ENCODE results near the gene ALX4.

The ALX4 gene

DNA sequence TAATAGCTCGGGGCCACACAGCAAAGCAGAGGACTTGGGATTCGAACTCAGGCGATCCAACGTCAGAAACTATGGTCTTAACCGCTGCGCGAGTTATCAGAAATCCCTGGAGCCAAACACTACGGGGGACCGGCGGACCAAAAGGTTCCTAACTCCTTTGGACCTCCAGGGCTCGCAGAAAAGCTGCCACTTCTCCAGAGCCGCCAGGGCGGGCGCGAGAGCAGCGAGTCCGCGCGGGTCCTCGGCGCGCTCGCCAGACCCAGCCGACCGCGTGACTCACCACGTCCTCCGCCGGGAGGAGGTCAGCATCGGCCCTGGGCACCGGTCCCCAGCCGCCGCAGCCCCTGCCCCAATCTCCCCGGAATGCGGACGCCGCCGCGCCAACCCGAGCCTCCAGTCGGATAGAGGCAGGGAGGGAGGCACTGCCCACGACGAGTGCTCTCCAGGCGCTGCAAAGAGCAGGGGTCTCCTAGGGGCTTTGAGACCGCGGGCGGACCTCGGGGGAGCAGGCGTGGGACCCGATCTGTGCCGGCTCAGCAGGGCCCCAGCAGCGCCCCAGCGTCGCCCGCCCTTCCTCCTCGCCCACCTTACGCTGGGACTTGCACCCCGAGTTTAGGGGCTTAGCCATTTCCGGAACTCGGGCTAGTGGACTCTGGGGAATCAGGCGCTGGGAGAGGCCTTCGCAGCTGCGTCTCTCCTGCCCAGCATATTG, 6.2 kb upstream of the ALX4 start:
- peak; percentile 66 for DNase-seq

DNA sequence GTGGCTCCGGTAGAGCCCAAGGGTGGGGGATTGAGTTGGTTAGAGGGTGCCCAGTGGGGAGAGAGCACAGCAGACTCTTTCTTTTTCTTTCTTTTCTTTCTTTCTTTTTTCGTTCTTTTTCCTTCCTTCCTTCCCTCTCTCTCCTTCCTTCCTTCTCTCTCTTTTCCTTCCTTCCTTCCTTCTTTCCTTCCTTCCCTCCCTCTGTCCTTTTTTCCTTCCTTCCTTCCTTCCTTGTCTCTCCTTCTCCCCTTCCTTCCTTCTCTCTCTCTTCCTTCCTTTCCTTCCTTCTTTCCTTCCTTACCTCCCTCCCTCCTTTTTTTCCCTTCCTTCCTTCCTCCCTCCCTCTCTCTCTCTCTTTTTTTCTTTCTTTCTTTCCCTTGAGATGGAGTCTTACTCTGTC, 4.8 kb upstream of the ALX4 start:
- DNase-seq: no peak

DNA sequence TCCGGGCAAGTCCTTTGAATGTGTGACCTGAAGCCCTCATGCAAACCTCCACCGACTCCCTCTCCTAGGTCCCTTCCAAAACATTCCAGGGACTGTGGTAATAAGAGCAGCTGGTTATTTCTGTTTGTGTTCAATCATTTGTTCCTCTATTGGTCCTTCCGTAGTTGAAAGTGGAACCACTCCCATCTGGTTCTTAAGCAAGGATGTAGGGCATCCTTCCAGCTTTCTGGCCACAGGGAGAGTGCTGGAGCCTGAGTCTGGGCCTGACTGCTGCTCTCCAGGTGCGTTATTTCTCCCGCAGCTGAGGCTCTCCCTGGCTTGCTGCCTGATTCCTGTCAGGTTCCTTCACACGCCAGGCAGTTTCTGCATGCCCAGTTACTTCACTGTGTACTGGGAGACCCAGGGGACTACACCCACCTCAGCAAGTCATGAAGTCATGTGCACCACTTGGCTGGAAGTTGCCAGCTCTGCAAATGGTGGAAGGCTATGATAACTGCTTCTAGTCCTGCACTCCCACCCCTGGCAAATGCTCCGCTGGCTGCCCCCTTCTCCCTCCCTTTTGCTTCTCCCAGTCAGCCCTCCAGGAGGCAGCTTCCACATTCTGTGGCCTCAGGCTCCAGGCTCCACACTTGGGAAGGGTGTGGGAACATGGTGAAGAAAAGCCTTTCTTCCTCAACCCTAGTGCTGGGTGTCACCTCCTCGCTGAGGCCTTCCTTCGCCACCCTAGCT, 4.0 kb upstream of the ALX4 start:
- DNase-seq: no peak

DNA sequence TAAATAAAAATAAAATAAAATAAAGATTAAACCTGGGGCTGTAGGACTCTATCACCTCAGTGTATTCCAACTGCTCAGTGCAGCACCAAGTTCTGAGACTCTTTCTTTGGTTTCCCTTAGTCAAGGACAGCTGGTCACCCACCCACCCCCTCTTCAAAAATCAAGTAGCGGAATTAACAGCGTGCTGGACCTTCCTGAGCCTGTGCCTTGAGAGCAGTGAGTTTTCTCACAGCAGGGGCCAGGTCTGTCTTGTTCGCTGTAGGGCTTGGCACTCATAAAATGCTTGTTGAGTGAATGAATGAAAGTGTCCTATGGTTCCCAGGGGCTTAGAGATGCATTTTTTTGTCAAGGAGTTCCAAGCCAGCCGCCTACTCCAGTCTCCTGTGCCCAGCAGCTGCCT, 2.9 kb upstream of the ALX4 start:
- DNase-seq: no peak

DNA sequence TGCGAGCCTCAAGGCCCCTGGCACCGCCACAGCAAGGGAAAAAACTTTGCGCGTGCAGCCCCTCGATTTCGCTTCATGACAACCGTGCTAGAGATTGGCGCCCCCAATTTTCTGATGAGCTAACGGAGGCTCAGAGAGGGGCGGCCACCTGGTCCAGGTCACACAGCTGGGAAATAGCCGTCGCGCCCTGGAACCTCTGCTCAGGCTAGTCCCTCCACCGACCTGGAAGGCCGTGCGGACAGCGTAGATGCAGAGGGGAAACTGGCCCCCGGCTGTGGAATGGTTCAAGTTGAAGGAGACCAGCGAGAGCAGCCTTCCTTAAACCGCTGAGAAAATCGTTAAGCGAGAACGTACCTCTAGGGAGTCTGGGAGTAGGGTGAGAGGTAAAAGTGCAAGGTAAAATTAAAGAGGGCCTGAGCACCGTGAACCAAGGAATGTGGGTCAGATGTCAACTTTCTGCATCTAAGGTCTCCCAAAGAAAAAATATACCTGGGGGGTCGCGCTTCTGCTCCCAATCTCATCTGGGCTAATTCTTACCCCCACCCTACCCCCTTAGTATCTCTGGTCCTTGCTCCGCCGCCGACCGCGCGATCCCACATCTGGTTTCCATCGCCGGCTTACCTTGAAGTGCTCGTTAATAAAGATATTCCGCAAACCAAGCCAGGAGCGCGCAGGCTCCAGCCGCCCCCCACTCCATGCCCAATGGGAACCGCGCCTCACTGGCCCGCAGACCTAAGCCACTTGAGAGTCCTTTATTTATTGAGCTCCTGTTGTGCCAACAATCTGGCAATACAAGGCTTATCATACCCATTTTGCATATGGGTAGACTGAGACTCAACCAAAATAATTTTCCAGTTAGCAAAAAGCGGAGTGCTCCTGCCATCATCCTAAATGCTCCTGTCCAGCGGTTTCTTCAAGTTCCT, 1.7 kb upstream of the ALX4 start:
- no peak for DNase-seq

DNA sequence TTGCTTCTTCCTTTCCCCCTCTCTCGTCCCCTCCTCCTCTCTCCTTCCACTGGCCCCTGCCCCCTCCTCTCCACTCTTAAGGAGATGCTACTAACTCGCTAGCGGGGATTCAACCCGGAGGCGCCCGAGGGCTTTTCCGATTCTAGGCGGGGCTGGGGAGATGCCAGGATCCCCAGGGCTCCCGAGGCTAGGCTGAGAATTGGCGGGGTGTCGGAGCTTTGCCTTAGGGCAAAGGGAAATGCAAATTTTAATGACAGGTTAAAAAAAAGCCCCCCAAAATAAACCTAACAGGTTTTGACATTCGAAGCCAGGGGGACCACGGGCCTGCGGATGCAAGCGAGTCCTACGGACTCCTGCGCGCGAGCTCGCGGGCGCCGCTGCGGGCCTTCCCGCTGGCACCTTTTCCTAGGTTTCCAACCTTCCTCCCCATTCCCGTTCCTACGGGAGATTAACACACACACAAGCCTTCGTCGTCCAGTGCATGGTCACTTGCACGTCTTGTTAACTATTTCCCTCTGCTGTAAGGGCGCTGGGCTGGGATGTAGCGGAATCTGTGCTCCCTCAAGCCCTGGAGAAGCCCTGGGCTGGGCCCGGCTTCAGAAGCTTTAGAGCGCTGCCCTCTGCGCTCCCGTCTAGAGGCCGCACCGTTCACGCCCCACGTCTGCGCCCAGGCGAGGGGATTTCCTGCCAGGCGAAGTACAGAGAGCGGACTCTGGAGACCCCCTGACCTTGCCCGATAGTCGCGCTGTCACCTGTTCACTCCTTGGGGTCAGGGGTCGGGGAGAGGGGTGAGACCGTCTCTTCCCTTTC, 729 bp upstream of the ALX4 start:
- DNase-seq: peak; percentile 72

DNA sequence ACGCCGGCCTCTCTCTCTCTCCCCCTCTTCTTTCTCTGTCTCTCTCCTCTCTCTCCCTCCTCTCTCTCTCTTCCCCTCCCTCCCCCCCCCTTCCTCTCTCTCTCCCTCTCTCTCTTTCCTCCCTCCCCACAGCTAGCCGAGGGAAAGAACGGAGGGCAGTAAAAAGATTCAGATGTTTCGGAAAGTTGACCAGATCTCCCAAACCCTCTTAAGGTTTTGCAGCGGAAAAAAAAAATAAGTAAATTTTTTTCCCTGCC, 195 bp upstream of the ALX4 start:
- DNase-seq: no peak

DNA sequence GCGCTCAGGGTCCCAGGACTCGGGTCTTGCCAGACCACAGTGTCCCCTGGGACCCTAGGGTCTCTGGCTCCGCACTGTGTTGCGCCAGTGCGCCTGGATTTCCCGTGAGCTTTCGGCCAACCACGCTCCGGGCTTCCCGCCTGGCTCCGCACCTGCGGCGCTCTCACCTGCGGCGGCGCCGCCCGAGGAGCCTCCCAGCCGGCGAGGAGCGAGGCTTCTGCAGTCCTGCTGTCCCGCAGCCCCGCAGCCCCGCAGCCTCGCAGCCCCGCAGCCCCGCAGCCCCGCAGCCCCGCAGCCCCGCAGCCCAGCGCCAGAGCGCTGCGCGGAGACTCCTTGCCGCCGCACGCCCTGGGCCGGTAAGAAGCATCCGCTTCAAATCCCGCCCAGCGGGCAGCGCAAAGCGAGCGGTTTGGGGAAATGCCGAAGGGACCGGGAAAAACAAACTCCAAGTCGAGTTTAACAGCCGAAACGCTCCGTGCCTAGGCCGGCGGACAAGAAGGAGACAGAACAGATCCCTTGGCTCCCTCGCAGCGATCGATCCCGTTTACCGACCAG, 939 bp downstream of the ALX4 start:
- DNase-seq: no peak

DNA sequence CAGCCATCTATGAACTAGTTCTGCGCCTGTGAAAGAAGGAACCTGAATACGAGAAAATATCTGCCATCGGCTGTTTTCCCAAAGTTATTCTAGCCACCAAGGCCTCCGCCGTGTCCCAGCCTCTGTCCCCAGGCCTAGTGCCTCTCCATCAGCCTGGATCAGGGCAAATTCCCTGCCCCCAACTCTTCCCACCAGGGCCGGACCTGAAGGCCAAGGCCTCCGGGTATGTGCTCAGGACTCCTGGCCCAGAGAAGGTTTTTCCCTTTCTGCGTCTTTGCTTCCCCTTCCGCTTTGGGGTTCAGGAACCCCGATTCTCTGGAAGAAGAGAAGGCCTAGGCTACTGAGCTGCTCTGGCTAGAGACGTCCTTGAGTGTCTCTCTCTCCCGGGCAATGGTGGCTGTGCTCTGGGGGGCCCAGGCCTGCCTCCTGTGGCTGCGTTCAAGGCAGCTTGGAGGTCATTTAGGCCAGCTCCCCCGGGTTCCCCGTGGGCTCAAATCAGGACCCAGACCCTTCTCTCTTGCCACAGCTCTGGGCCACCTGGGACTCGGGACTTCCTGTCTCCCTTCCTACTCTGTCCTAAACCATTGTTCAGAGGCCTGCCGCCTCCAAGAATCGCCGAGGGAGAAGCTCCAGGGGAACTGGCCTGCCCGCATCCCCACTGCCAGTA, 1.6 kb downstream of the ALX4 start:
- DNase-seq: no peak

DNA sequence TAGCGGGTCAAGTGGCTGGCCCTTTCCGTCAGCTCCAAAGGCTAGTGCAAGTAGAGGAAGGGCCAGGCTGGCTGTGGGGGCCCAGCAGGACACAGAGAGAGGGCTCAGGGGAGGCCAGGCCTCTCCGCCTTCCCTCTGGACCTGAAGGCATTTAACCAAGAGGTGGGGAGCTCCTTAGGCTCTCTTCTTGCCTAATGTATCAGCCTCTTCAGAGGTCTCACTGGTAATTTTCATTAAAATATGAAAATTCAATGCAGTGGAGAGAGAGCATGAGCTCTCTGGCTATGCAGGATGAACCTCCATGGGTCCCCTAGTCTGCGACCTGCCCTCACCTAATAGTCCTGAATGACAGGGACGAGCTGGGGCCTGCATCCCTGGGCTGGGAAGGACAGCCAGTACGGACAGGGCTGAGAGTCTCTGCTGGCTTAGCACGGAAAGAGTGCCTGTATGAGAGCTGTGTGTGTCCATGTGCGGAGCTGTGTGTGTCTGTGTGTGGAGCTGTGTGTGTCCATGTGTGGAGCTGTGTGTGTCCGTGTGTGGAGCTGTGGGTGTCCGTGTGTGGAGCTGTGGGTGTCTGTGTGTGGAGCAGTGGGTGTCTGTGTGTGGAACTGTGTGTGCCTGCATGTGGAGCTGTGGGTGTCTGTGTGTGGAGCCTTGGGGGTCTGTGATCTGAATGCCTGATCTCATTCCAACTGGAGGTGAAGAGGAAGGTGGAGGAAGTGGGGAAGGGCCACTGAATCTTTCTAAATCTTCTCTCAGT, 2.4 kb downstream of the ALX4 start:
- DNase-seq: peak; percentile 11

DNA sequence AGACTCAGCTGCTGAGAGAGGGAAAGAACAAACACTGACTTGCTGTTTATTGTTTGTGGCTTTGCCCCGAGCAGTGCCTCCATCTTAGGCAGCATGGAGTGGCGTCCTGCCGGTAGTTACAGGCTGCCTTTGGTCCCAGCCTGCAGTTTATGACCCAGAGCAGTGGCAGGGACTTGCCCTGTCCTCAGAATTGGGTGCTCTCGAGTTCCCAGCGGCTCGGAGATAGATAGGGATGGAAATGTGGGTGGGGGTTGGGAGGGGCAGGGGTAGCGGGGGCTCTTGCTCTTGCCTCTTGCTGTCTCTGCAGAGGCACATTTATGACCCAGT, 3.1 kb downstream of the ALX4 start:
- DNase-seq: no peak

DNA sequence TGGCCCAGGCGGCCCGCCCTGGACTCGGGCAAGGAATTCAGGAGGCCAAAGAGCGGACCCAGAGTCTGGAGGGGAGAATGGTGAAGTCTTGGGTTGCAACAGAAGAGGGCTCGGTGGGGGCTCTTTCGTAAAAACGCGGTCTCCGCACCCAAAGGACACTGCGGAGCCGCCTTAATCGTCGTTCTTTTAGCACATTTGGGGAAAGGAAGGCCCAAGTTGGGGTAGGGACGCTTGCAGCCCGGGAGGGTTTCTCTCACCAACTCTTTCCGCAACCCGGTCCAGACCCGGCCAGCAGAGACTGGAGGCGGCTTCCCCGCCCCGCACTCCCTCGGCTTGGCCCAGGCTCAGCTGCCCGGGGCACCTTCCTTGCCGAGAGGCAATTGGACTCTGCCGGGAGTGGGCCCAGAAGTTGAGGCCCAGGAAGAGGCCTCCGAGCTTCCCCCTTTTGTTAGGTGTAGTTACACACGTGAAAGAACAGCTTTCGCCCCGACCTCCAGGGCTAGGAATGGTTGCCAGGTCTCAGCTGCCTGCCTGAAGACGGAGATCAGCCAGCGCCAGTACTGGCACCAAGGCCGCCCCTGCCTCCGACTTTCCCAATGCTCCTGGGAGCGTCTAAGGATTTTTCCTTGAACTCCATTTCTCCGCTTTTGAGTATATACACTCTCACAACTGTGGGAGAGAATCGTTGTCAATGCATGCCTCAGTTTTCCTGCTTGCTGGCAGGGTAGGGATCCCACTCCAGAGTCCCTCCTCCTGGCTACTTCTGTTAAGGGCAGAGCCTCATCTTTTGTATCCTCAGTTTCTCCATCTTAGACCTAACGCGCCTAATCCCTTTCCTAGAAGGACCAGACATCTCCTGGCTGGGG, 3.7 kb downstream of the ALX4 start:
- no peak for DNase-seq

DNA sequence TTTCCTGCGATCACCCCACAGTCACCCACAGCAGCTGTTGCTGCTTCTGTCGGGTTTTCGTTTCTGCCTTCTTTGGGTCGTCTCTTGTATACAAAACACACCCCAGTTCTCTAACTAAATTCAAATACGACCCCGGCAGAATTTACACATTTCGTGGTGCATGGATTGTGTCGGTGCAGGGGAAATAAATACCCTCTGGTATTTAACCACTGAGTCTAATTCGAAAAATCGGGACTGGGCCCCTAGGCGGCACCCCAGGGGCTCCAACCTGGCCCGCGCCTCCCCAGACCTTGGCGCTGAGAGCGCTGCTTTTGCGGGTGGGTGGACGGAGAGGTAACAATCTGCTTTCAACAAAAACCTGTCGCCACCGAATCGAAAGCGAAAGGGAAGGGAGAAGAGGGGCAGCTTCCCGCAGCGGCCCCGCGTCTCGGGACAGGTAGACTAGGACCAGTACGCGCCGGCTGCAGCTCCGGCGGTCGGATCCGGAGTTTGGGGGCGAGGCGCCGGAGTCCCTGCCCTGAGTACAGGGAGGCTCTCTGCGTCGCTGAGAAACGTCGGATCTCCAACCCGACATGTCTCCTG, 4.4 kb downstream of the ALX4 start:
- peak; percentile 86 for DNase-seq

DNA sequence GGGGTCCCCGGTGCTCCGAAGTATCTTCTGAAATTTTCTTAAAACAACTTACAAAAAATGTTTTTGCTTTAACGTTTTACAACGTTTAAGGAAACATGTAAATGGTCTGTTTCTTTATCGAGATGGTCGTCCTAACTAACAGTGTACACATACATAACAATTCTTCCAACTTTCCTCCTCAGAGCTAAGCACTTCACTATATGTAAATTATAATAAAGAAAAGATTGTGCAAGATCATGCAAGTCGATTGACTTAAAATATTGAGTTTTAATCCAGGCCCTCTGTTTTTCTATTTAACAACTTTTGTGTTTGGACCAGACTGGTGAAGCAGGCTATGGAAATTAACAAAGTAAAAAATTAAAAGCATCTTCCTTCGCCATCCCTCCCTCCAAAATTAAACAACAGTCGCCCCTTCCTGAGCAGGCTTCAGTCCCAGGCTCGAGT, 4.9 kb downstream of the ALX4 start:
- DNase-seq: no peak

DNA sequence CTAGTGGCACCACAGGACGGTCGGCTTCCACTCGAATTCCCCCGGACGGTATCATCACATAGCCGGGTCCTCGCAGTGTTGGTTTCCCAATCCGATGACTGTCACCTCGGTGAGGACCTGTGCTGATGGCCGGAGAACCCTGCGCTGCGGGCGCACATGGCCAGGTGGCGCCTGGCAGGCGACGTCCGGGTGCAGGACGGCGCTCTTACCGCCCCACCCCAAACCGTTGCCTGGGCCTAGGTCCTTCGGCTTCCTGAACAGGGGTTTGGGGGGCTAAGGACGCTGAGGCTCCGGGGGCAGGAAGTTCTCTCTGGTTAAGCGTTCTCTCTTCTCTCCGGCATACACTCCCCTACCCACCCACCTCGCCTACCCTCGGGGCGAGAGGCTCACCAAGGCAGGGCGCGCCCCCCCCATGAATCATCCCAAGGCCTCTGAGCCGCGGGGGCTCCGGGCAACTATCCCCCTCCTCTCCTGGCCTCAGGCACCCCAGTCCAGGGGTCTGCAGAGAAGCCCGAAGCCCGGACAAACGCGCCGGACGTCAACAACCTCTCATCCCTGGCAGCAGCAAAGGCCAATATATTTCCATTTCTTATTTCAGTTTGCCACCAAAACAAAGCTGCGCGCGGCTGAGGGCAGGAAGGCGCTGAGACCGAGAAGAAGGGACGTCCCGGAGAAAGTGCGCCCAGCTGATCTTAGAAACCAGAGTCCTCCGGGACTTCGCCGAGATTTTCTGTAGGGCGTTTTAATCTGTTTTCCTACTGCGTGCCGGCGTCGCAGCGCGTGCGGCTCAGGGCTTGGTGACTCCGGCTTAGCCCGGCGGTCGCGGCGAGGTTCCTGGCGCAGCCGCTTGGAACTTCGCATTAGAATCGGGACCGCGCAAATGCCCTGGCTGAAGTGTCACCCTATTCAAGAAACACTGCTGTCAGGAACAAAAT, 5.6 kb downstream of the ALX4 start:
- peak; percentile 73 for DNase-seq

DNA sequence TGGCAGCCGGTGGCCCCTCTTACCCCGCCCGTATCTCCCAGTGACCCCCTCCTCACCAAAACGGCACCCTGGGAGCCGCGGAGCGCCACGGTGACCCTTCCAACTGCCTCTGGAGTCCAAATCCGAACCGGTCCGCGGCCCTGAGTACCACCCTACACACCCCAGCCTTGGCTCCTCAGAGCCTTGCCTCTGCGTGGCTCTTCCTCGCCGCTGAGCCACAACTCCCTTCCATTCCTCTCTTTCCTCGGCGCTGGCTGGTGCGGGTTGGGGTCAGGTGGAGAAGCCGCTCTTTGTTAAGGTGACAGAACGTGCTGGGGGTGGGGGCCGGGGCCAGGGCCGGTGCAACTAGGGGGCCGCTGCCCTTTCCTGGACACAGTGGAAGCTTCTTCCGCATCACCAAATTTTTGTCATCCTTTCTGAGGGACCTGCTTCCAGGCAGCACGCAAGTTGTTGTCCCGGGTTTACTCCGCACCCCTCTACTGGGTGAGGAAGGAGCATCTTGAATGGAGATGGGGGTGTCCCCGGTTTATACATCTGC, 6.5 kb downstream of the ALX4 start:
- no peak for DNase-seq

DNA sequence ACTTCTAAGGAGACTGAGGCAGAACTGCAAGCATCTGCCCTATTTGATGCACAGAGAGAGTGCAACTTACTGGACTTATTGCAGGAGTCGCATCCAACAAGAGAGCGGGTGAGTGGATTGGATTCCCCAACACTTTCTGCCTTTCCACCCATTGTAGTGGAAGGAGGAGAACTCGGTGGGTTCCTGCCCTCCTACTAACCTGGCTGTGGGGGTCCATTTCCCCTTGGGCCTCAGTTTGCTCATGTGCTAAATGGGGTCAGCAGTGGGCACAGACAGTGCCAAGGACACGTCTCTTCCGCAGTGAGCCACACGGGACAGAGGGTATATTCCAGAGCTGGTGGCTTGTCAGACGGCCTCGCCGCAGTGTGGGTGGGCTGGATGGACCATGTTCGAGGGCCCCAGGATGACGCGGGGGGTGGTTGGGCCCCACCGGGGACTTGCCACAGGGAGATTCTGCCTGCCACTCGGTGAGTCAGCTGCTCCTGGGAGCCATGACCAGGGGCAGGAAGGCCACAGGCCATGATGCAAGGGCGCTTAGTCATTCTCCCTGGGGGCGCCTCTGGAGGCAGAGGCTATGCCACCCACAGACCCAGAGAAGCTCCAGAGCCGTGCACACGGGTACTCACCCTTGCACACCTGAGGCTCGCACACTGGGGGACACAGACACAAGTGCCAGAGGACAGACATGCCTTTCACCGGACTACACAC, 8.2 kb downstream of the ALX4 start:
- DNase-seq: no peak
